Measurements from ENCODE around the gene TAS1R3.

Gene TAS1R3

GRCh38 chr1:1331068-1331965, at the start of gene TAS1R3:
TSS of gene TAS1R3 (plus strand) at chr1:1331280. CDS start at chr1:1331346, 66 bp downstream.
- no peak for DNase-seq

GRCh38 chr1:1281533-1282321, 49.4 kb upstream of the TAS1R3 start:
- DNase-seq, result no peak

- no peak for DNase-seq
Observed at GRCh38 chr1:1282998-1283397, 48.1 kb upstream of the TAS1R3 start.

GRCh38 chr1:1283821-1284220, 47.3 kb upstream of the TAS1R3 start:
- DNase-seq, result no peak

- DNase-seq, result no peak
Observed at GRCh38 chr1:1284221-1285101, 46.6 kb upstream of the TAS1R3 start.

- no peak for DNase-seq
Observed at GRCh38 chr1:1285102-1285571, 45.9 kb upstream of the TAS1R3 start.

- DNase-seq, result no peak
Observed at GRCh38 chr1:1285611-1286311, 45.3 kb upstream of the TAS1R3 start.

- no peak for DNase-seq
Observed at GRCh38 chr1:1286313-1287261, 44.5 kb upstream of the TAS1R3 start.

- DNase-seq, result no peak
Observed at GRCh38 chr1:1287288-1288110, 43.6 kb upstream of the TAS1R3 start.

GRCh38 chr1:1290238-1290731, 40.8 kb upstream of the TAS1R3 start:
- DNase-seq, result no peak

- DNase-seq, result no peak
Observed at GRCh38 chr1:1291023-1291528, 40.0 kb upstream of the TAS1R3 start.

- DNase-seq, result peak; percentile 44
Observed at GRCh38 chr1:1291548-1292441, 39.3 kb upstream of the TAS1R3 start.

GRCh38 chr1:1292442-1292779, 38.7 kb upstream of the TAS1R3 start:
- DNase-seq, result no peak

- DNase-seq, result no peak
Observed at GRCh38 chr1:1292851-1293250, 38.2 kb upstream of the TAS1R3 start.

- DNase-seq, result no peak
Observed at GRCh38 chr1:1293263-1294249, 37.5 kb upstream of the TAS1R3 start.

- no peak for DNase-seq
Observed at GRCh38 chr1:1294250-1294890, 36.7 kb upstream of the TAS1R3 start.
